C4-2B (cell line): ENCODE measurements around the gene DCDC2.

Experiments used
- CTCF ChIP-seq: fragments of 450-650 bp; conservative IDR thresholded peaks from 2 replicates; pipeline ENCODE4 v1.5.1; 2017; ENCODE audit warnings: mild to moderate bottlenecking
- ZFX ChIP-seq: fragments of 450-650 bp; IDR thresholded peaks from 2 replicates; pipeline ENCODE4 v1.6.1; 2017

- TF ChIP-seq CTCF = no peak
- no peak for TF ChIP-seq ZFX
Measured at GRCh38 chr6:24197892-24198291, 160.0 kb downstream of the DCDC2 start.
